H9 (cell line): ENCODE measurements around the gene FUS. TPM values are rescaled to one million over a fixed set of nuclear protein-coding genes. Genes with fewer than 3 reads are reported as not detected.
"Not testable (repeated sequence)": the region's sequence is repeated elsewhere in the genome, so short reads cannot be mapped to it uniquely, and the experiment has no call there.

ENCODE experiments used
- DNase-seq: peaks from one replicate; pipeline ENCODE4 v3.0.0-alpha.2; 2017
- H2AFZ ChIP-seq: one replicate; pipeline ENCODE4 v1.6.1; 2013; ENCODE audit warnings: mild to moderate bottlenecking, low read length, control low read depth, moderate library complexity
- H2AK5ac ChIP-seq: 2 replicates; pipeline ENCODE4 v1.6.1; 2013; ENCODE audit warnings: low read length, control low read depth, mixed read lengths; ENCODE audit not compliant: insufficient read length
- H2BK120ac ChIP-seq: one replicate; pipeline ENCODE4 v1.6.1; 2013; ENCODE audit warnings: low read depth, mild to moderate bottlenecking, low read length, control low read depth, inconsistent platforms; ENCODE audit not compliant: poor library complexity, severe bottlenecking
- H2BK12ac ChIP-seq: 2 replicates; pipeline ENCODE4 v1.6.1; 2013; ENCODE audit warnings: low read length, control low read depth, mixed read lengths, low read depth; ENCODE audit not compliant: insufficient read length
- H2BK15ac ChIP-seq: 2 replicates; pipeline ENCODE4 v1.6.1; 2013; ENCODE audit warnings: low read depth, low read length, control low read depth
- H2BK20ac ChIP-seq: one replicate; pipeline ENCODE4 v1.6.1; 2013; ENCODE audit warnings: low read depth, mild to moderate bottlenecking, low read length, control low read depth, inconsistent platforms; ENCODE audit not compliant: poor library complexity, severe bottlenecking
- H2BK5ac ChIP-seq: 2 replicates; pipeline ENCODE4 v1.6.1; 2013; ENCODE audit warnings: low read length, control low read depth, mixed read lengths; ENCODE audit not compliant: insufficient read length
- H3K14ac ChIP-seq: 2 replicates; pipeline ENCODE4 v1.6.1; 2013; ENCODE audit warnings: low read length, control low read depth; ENCODE audit not compliant: insufficient read depth
- H3K18ac ChIP-seq: 2 replicates; pipeline ENCODE4 v1.6.1; 2013; ENCODE audit warnings: low read depth, mild to moderate bottlenecking, mixed read lengths, low read length, control low read depth; ENCODE audit not compliant: insufficient read length
- H3K23ac ChIP-seq: 2 replicates; pipeline ENCODE4 v1.6.1; 2013; ENCODE audit warnings: low read length, control low read depth, mixed read lengths, low read depth; ENCODE audit not compliant: insufficient read length
- H3K23me2 ChIP-seq: 2 replicates; pipeline ENCODE4 v1.6.1; 2013; ENCODE audit warnings: low read depth, mild to moderate bottlenecking, mixed read lengths, low read length, control low read depth; ENCODE audit not compliant: insufficient read length, poor library complexity, severe bottlenecking
- H3K27ac ChIP-seq: 2 replicates; pipeline ENCODE4 v1.5.1; 2013; ENCODE audit warnings: low read length, control low read depth, mixed read lengths, low read depth; ENCODE audit not compliant: insufficient read length
- H3K27me3 ChIP-seq: 2 replicates; pipeline ENCODE4 v1.6.1; 2013; ENCODE audit warnings: low read length, control low read depth, inconsistent platforms; ENCODE audit not compliant: insufficient read depth
- H3K4ac ChIP-seq: 2 replicates; pipeline ENCODE4 v1.6.1; 2013; ENCODE audit warnings: low read depth, mild to moderate bottlenecking, control low read depth, inconsistent platforms, low read length, moderate library complexity
- H3K4me1 ChIP-seq: 2 replicates; pipeline ENCODE4 v1.6.1; 2013; ENCODE audit warnings: low read length, control low read depth, inconsistent platforms; ENCODE audit not compliant: insufficient read depth
- H3K4me2 ChIP-seq: 2 replicates; pipeline ENCODE4 v1.6.1; 2013; ENCODE audit warnings: low read length, control low read depth, mixed read lengths; ENCODE audit not compliant: insufficient read length, insufficient read depth
- H3K56ac ChIP-seq: 2 replicates; pipeline ENCODE4 v1.6.1; 2013; ENCODE audit warnings: low read depth, mild to moderate bottlenecking, mixed read lengths, low read length, control low read depth; ENCODE audit not compliant: insufficient read length
- H3K79me1 ChIP-seq: 2 replicates; pipeline ENCODE4 v1.6.1; 2013; ENCODE audit warnings: low read depth, mild to moderate bottlenecking, moderate library complexity, low read length, control low read depth, inconsistent platforms; ENCODE audit not compliant: insufficient read depth, poor library complexity, severe bottlenecking
- H3K79me2 ChIP-seq: 2 replicates; pipeline ENCODE4 v1.6.1; 2013; ENCODE audit warnings: low read length, control low read depth, inconsistent platforms; ENCODE audit not compliant: insufficient read depth
- H3K9ac ChIP-seq: 2 replicates; pipeline ENCODE4 v1.6.1; 2013; ENCODE audit warnings: low read length, control low read depth, mixed read lengths; ENCODE audit not compliant: insufficient read length; ENCODE audit errors: extremely low read depth
- H3K9me3 ChIP-seq: one replicate; pipeline ENCODE4 v1.6.1; 2013; ENCODE audit warnings: low read depth, low read length, inconsistent platforms; ENCODE audit not compliant: control insufficient read depth
- H3T11ph ChIP-seq: one replicate; pipeline ENCODE4 v1.6.1; 2013; ENCODE audit warnings: mild to moderate bottlenecking, low read length, control low read depth, inconsistent platforms
- H4K20me1 ChIP-seq: one replicate; pipeline ENCODE4 v1.6.1; 2013; ENCODE audit not compliant: control insufficient read depth, insufficient read length, insufficient read depth
- H4K5ac ChIP-seq: 2 replicates; pipeline ENCODE4 v1.6.1; 2013; ENCODE audit warnings: low read depth, mild to moderate bottlenecking, mixed read lengths, low read length, control low read depth; ENCODE audit not compliant: insufficient read length
- H4K8ac ChIP-seq: replicated peaks from 2 replicates; pipeline ENCODE4 v1.6.1; 2013; ENCODE audit warnings: low read length, control low read depth, mixed read lengths, low read depth; ENCODE audit not compliant: insufficient read length
- H4K91ac ChIP-seq: 2 replicates; pipeline ENCODE4 v1.6.1; 2013; ENCODE audit warnings: low read depth, mild to moderate bottlenecking, moderate library complexity, mixed read lengths, low read length, control low read depth; ENCODE audit not compliant: insufficient read length
- H3K27ac Mint-ChIP-seq, 3 experiments: 2 replicates in 2 of 3; 3 replicates in 1 of 3; pipeline ENCODE4 v1.8.0; 2020 to 2021; ENCODE audit warnings: mixed read lengths in 3 of 3, mild to moderate bottlenecking in 1 of 3, moderate library complexity in 1 of 3
- H3K27me3 Mint-ChIP-seq: 2 replicates; pipeline ENCODE4 v1.8.0; 2021; ENCODE audit warnings: low read depth, mild to moderate bottlenecking, moderate library complexity, mixed read lengths
- H3K36me3 Mint-ChIP-seq, 3 experiments: 2 replicates in 2 of 3; 3 replicates in 1 of 3; pipeline ENCODE4 v1.8.0; 2020 to 2021; ENCODE audit warnings: low read depth in 3 of 3, mixed read lengths in 3 of 3; ENCODE audit not compliant: insufficient read depth in 1 of 3
- H3K4me1 Mint-ChIP-seq, 2 experiments: 2 replicates each; pipeline ENCODE4 v1.8.0; 2020; ENCODE audit warnings: mixed read lengths in 2 of 2
- H3K4me3 Mint-ChIP-seq, 2 experiments: 2 replicates in 1 of 2; 3 replicates in 1 of 2; pipeline ENCODE4 v1.8.0; 2020 to 2021; ENCODE audit warnings: mild to moderate bottlenecking in 2 of 2, mixed read lengths in 2 of 2, moderate library complexity in 1 of 2
- H3K9me3 Mint-ChIP-seq, 2 experiments: 2 replicates in 1 of 2; 3 replicates in 1 of 2; pipeline ENCODE4 v1.8.0; 2020; ENCODE audit warnings: mild to moderate bottlenecking in 2 of 2, mixed read lengths in 2 of 2, moderate library complexity in 1 of 2
- WGBS: extraction: QIAGEN DNeasy Blood & Tissue Kit; methylation state at CpG from one replicate; pipeline ENCODE4 v1.1.7; 2013; ENCODE audit warnings: missing lambda C conversion rate, low lambda C conversion rate, mixed read lengths; ENCODE audit not compliant: insufficient read length; ENCODE audit errors: extremely low coverage; 5-methylcytosine and 5-hydroxymethylcytosine counted together
- total RNA-seq: library from RNA; stranded (reverse); gene quantifications from 2 replicates; pipeline ENCODE4 v1.2.1, GENCODE V29; 2021
- TF ChIP-seq, protein P1 (sequence below): fragments of 200-600 bp; sonication (generic); conservative IDR thresholded peaks from 3 replicates; pipeline ENCODE4 v1.8.0; 2021; ENCODE audit warnings: antibody characterized with exemption, mild to moderate bottlenecking

The FUS gene
- total RNA-seq, 1 experiment from 2014 or later: 1,034 TPM

GRCh38 chr16:31136287-31136662, 43.7 kb upstream of the FUS start:
- Histone ChIP-seq H4K91ac (no peak overlapping the region), H2BK5ac (no peak overlapping the region), H3K9me3 (no peaks in the 10 kb centered on the region), H2BK20ac (no peak overlapping the region), H3K23me2 (peaks cover 5% of the 10 kb centered on the region), H2AFZ (no peak overlapping the region), H3K79me1 (peaks cover 5% of the 10 kb centered on the region), H3K56ac (no peak overlapping the region), H4K5ac (no peak overlapping the region), H4K8ac (no peak overlapping the region), H3K27ac (no peak overlapping the region), H3K27me3 (no peaks in the 10 kb centered on the region), H2BK15ac (no peak overlapping the region), H3K4me2 (no peak overlapping the region), H2AK5ac (no peak overlapping the region), H2BK12ac (no peak overlapping the region), H3K9ac (no peak overlapping the region), H3T11ph (no peak overlapping the region), H3K4me1 (peaks cover 14% of the 10 kb centered on the region; the same call in 1 of the 2 replicates), H3K79me2 (peaks cover 4% of the 10 kb centered on the region; the same call in 1 of the 2 replicates), H3K4ac (no peak overlapping the region), H3K23ac (no peak overlapping the region), H3K18ac (no peak overlapping the region), H4K20me1 (no peaks in the 10 kb centered on the region), H2BK120ac (no peak overlapping the region), H3K14ac (no peak overlapping the region)
- Mint-ChIP-seq H3K27me3 (no peaks in the 10 kb centered on the region), H3K9me3 (no peaks in the 10 kb centered on the region; a peak in 1 of 5 replicates), H3K36me3 (peaks cover 21 to 26% (median 24%) of the 10 kb centered on the region in 3 experiments), H3K4me1 (peaks cover 52 to 65% of the 10 kb centered on the region in 2 experiments), H3K4me3 (peak overlapping the region; percentile 81 to 92), H3K27ac (no peak overlapping the region)
- DNase-seq: no peak
- TF ChIP-seq, protein P1, sequence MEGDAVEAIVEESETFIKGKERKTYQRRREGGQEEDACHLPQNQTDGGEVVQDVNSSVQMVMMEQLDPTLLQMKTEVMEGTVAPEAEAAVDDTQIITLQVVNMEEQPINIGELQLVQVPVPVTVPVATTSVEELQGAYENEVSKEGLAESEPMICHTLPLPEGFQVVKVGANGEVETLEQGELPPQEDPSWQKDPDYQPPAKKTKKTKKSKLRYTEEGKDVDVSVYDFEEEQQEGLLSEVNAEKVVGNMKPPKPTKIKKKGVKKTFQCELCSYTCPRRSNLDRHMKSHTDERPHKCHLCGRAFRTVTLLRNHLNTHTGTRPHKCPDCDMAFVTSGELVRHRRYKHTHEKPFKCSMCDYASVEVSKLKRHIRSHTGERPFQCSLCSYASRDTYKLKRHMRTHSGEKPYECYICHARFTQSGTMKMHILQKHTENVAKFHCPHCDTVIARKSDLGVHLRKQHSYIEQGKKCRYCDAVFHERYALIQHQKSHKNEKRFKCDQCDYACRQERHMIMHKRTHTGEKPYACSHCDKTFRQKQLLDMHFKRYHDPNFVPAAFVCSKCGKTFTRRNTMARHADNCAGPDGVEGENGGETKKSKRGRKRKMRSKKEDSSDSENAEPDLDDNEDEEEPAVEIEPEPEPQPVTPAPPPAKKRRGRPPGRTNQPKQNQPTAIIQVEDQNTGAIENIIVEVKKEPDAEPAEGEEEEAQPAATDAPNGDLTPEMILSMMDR: no peak
- no CpG with 5 or more reads among the region's 6 CpGs for WGBS

GRCh38 chr16:31136822-31137499, 43.0 kb upstream of the FUS start:
- H4K91ac ChIP-seq, H3K23me2 ChIP-seq, H4K8ac ChIP-seq, H3K14ac ChIP-seq, H3K79me2 ChIP-seq, H2BK20ac ChIP-seq, H3K27me3 ChIP-seq, H4K20me1 ChIP-seq, H3K27me3 Mint-ChIP-seq, H3K4ac ChIP-seq, H3K4me2 ChIP-seq, H2AFZ ChIP-seq, H3K9me3 ChIP-seq, H3K9me3 Mint-ChIP-seq, H3K79me1 ChIP-seq, H2BK12ac ChIP-seq, H3K27ac ChIP-seq, DNase-seq, H3K56ac ChIP-seq, H3K18ac ChIP-seq, H2BK120ac ChIP-seq, H3K9ac ChIP-seq, H3K23ac ChIP-seq, H2BK15ac ChIP-seq, H3T11ph ChIP-seq, H4K5ac ChIP-seq, H2BK5ac ChIP-seq, H2AK5ac ChIP-seq: not testable (repeated sequence)
- WGBS: no CpG with 5 or more reads among the region's 20 CpGs
- Mint-ChIP-seq H3K4me3 (peak overlapping the region in 1 of 2 experiments; percentile 40; a peak in 1 of 5 replicates), H3K4me1 (peaks cover 52 to 66% of the 10 kb centered on the region in 2 experiments), H3K36me3 (peaks cover 16 to 21% (median 18%) of the 10 kb centered on the region in 3 experiments), H3K27ac (peak overlapping the region in 1 of 3 experiments; percentile 59; a peak in 1 of 7 replicates)
- peaks cover 18% of the 10 kb centered on the region for H3K4me1 ChIP-seq
